ENCODE results near the gene UBAP1. TPM values are rescaled to one million over a fixed set of nuclear protein-coding genes. Genes with fewer than 3 reads are reported as not detected.
A peak's percentile ranks its signal among the peaks of the same experiment; 100 is the strongest.

UBAP1 gene
- total and polyA plus RNA-seq, 5 donors from 2014 or later: 52.9 to 70.7 (median 56.6) TPM

DNA sequence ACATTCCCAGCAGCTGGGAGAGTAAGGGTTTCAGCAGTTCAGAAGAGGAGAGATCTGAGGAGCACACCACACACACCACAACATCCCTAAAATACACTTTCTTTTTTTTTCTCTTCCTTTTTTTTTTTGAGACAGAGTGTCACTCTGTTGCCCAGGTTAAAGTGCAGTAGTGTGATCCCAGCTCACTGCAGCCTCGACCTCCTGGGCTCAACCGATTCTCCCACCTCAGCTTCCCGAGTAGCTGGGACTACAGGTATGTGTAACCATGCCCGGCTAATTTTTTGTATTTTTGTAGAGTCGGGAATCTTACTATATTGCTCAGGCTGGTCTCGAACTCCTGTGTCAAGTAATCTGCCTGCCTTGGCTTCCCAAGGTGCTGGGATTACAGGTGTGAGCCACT lies 9.7 kb upstream of the UBAP1 start:
- Mint-ChIP-seq H3K27ac (no peak overlapping the region), H3K4me1 (peaks cover 2 to 11% (median 8%) of the 10 kb centered on the region in 4 donors), H3K4me3 (no peak overlapping the region), H3K36me3 (no peaks in the 10 kb centered on the region), H3K9me3 (peaks cover 0 to 1% (median 0%) of the 10 kb centered on the region in 7 donors), H3K27me3 (peaks cover 14% of the 10 kb centered on the region)
- ATAC-seq (ENCODE audit: low read depth in 2 of 2) (no peak), DNase-seq (no peak)
- H3K4me1 ChIP-seq (ENCODE audit: control insufficient read depth, insufficient read depth, low read length, poor library complexity, severe bottlenecking): peaks cover 7% of the 10 kb centered on the region
- H3K27me3 ChIP-seq (ENCODE audit: control insufficient read depth, insufficient read depth, low read length): no peaks in the 10 kb centered on the region
- H3K27ac ChIP-seq (ENCODE audit: insufficient read depth, low read length, poor library complexity, severe bottlenecking): no peak overlapping the region
- H3K9me3 ChIP-seq (ENCODE audit: control insufficient read depth in 2 of 2, low read length in 2 of 2): no peaks in the 10 kb centered on the region
- H3K4me3 ChIP-seq (ENCODE audit: low read depth, low read length): no peak overlapping the region
- no peaks in the 10 kb centered on the region for H3K36me3 ChIP-seq (ENCODE audit: control insufficient read depth, insufficient read depth, low read length)

DNA sequence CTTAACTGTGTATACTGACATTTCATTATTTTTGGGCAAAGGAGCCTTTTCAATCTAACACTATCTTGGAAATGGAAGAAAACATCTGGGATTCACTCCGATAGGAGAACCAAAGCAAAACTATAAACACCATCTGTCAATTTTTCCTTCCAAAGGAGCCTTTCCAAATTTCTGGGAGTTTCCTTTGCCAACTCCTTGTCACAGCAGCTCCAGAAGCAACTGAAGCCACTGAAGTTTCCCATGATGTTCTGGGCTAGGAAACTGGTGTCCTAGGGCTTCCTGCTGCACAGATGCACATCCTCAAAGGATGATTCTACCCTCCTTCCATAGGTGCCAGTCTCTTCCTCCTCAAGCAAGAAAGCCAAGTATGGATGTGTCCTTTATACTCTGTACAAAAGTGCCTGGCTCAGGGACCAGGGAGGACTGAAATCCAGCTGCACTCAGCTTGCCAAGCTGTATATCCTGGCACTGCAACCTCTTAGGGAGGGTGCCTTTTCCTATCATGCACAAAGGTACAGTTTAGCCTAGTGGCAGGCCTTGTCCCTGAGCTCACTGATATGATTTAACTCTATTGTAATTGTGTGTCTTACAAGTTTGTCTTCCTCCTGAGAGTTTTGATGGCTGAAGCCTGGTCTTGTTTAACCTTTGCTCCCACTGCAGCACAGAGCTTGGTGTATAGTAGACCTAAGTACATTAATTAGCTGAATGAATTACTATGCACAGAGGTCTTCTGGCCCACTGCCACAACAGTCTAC lies 8.4 kb upstream of the UBAP1 start:
- Histone ChIP-seq H3K36me3 (ENCODE audit: control insufficient read depth, insufficient read depth, low read length) (no peaks in the 10 kb centered on the region), H3K9me3 (ENCODE audit: control insufficient read depth in 2 of 2, low read length in 2 of 2) (no peaks in the 10 kb centered on the region), H3K27me3 (ENCODE audit: control insufficient read depth, insufficient read depth, low read length) (no peaks in the 10 kb centered on the region), H3K4me1 (ENCODE audit: control insufficient read depth, insufficient read depth, low read length, poor library complexity, severe bottlenecking) (peaks cover 7% of the 10 kb centered on the region), H3K4me3 (ENCODE audit: low read depth, low read length) (no peak overlapping the region), H3K27ac (ENCODE audit: insufficient read depth, low read length, poor library complexity, severe bottlenecking) (no peak overlapping the region)
- Mint-ChIP-seq H3K27ac (no peak overlapping the region), H3K27me3 (peaks cover 14% of the 10 kb centered on the region), H3K9me3 (peaks cover 0 to 1% (median 0%) of the 10 kb centered on the region in 7 donors), H3K4me3 (peak overlapping the region in 1 of 4 donors; percentile 54), H3K36me3 (no peaks in the 10 kb centered on the region), H3K4me1 (peaks cover 2 to 11% (median 8%) of the 10 kb centered on the region in 4 donors)
- DNase-seq (no peak), ATAC-seq (ENCODE audit: low read depth in 2 of 2) (no peak)

DNA sequence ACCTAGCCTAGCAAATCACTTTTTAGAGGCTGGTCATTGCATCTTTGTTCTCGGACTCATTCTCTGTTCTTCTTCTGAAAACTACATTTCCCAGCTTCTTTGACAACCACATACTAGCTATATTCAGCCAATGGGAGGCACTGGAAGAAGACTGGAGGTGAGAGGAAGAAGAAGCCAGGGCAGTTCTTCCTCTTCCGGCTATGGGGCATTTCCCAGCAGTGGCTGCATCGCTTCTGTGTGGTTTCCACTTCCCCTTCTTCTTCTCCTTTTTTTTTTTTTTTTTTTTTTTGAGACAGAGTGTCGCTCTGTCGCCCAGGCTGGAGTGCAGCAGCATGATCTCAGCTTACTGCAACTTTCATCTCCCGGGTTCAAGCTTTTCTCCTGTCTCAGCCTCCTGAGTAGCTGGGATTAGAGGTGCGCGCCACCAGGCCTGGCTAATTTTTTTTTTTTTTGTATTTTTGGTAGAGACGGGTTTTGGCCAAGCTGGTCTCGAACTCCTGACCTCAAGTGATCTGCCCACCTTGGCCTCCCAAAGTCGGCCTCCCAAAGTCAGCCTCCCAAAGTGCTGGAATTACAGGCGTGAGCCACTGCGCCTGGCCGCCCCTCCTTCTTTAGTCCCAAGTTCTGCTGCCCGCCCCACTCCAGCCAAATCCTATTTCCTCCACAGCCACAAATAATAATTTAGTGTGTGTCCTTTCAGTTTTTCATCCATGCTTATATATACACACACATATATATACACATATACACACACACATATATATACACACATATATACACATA lies 6.9 kb upstream of the UBAP1 start:
- Mint-ChIP-seq H3K36me3 (no peaks in the 10 kb centered on the region), H3K4me1 (peaks cover 2 to 15% (median 8%) of the 10 kb centered on the region in 4 donors), H3K9me3 (peaks cover 0 to 1% (median 0%) of the 10 kb centered on the region in 7 donors), H3K27me3 (peaks cover 14% of the 10 kb centered on the region), H3K4me3 (peak overlapping the region in 3 of 4 donors; percentile 37 to 81 (median 75)), H3K27ac (peak overlapping the region; percentile 60 to 82 (median 63))
- H3K36me3 ChIP-seq (ENCODE audit: control insufficient read depth, insufficient read depth, low read length): no peaks in the 10 kb centered on the region
- H3K27ac ChIP-seq (ENCODE audit: insufficient read depth, low read length, poor library complexity, severe bottlenecking): no peak overlapping the region
- no peaks in the 10 kb centered on the region for H3K9me3 ChIP-seq (ENCODE audit: control insufficient read depth in 2 of 2, low read length in 2 of 2)
- H3K27me3 ChIP-seq (ENCODE audit: control insufficient read depth, insufficient read depth, low read length): no peaks in the 10 kb centered on the region
- ATAC-seq (ENCODE audit: low read depth in 2 of 2) (peak; percentile 61 to 92), DNase-seq (peak in 2 of 3 donors; percentile 48 to 84)
- H3K4me1 ChIP-seq (ENCODE audit: control insufficient read depth, insufficient read depth, low read length, poor library complexity, severe bottlenecking): peaks cover 7% of the 10 kb centered on the region
- H3K4me3 ChIP-seq (ENCODE audit: low read depth, low read length): peak overlapping the region; percentile 7

DNA sequence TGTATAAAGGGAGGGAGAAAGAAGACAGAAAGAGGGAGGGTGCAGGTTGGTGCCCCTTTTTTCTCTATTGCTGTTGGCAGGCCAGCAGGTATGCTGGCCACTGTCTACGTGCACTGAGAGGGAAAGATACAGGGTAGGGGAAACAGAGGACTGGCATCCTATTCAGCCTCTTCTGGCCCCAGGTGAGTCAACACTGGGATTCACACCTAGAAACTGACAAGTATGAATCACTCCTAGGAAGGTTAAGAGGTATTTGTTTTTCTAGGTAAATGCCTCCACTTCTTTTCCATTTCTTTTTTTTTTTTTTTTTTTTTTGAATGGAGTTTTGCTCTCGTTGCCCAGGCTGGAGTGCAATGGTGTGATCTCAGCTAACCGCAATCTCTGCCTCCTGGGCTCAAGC lies 2.8 kb upstream of the UBAP1 start:
- ATAC-seq (ENCODE audit: low read depth in 2 of 2) (no peak), DNase-seq (no peak)
- Histone ChIP-seq H3K27ac (ENCODE audit: insufficient read depth, low read length, poor library complexity, severe bottlenecking) (no peak overlapping the region), H3K4me3 (ENCODE audit: low read depth, low read length) (no peak overlapping the region), H3K9me3 (ENCODE audit: control insufficient read depth in 2 of 2, low read length in 2 of 2) (no peaks in the 10 kb centered on the region), H3K4me1 (ENCODE audit: control insufficient read depth, insufficient read depth, low read length, poor library complexity, severe bottlenecking) (peaks cover 27% of the 10 kb centered on the region), H3K36me3 (ENCODE audit: control insufficient read depth, insufficient read depth, low read length) (no peaks in the 10 kb centered on the region), H3K27me3 (ENCODE audit: control insufficient read depth, insufficient read depth, low read length) (no peaks in the 10 kb centered on the region)
- Mint-ChIP-seq H3K4me3 (peak overlapping the region in 2 of 4 donors; percentile 49 to 55), H3K36me3 (peaks cover 6% of the 10 kb centered on the region), H3K27ac (no peak overlapping the region), H3K27me3 (peaks cover 10% of the 10 kb centered on the region), H3K9me3 (peaks cover 0 to 1% (median 0%) of the 10 kb centered on the region in 7 donors), H3K4me1 (peaks cover 7 to 38% (median 21%) of the 10 kb centered on the region in 4 donors)

DNA sequence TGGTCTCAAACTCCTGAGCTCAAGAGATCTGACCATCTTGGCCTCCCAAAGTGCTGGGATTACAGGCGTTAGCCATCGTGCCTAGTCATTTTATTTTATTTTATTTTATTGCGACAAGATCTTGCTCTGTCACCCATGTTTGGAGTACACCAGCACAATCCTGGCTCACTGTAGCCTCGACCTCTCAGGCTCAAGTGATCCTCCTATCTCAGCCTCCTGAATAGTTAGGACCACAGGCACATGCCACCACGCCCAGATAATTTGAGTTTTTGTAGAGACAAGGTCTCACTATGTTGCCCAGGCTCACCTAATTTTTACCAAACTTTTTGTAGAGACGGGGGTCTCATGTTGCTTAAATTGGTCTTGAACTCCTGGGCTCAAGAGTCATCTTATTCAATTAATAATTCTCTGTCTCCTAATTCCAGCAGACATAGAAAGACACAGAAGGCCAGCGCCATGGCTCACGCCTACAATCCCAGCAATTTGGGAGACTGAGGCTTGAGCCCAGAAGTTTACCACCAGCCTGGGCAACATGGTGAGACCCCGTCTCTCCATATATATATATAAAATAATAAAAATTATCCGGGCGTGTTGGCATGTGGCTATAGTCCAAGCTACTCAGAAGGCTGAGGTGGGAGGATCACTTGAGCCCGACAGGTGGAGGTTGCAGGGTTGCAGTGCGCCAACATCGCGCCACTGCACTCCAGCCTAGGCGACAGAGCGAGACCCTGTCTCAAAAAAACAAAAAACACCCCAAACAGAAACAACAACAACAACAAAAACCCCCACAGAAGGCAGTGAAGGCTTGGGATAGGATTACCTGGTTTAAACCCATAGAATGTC lies 1.0 kb upstream of the UBAP1 start:
- DNase-seq (no peak), ATAC-seq (ENCODE audit: low read depth in 2 of 2) (no peak)
- no peaks in the 10 kb centered on the region for H3K27me3 ChIP-seq (ENCODE audit: control insufficient read depth, insufficient read depth, low read length)

DNA sequence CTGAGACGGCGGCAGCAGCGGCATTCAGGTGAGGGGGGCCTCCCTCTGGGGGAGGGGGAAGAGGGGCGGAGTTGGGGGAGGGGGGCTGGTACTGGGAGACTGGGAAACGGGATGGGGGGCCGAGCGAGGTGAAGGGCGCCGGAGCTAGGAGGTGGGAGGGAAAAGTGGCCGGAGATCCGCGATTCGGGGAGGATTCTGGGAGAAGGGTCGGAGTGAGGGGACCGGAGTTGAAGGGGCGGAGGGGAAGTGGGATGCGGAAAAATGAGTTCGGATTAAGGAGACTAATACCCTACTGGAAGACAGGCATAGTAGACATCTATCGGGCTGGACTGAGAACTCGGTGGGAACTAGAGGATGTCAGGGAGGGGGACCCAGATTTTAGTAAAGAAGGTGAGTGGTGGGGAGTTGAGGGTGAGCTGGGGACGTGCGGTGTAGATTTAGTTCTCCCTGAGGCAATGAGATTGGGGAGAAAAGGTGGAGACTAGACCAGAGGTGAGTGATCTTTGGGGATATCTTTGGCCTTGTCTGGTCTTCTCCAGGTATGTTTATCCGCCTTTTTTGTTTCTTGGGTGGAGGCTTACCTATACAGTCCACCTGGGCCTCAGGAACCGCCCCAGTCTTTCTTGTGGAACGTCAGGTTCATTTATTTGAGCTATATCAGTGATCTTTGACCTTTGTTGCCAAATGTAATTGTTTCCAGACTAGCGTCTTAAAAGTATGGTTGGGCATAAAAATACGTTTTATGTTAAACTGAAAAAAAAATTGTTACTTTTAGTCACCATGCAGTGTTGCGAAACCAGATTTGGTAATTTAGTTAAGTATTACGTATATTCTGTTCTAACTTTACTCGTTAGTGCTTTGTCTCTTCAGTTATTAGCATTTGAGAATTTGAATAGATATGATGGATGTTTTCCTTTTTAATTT lies 632 bp downstream of the UBAP1 start:
- peak overlapping the region; percentile 96 to 99 (median 98) for H3K4me3 Mint-ChIP-seq
- Histone ChIP-seq H3K36me3 (ENCODE audit: control insufficient read depth, insufficient read depth, low read length) (peaks cover 3% of the 10 kb centered on the region), H3K27ac (ENCODE audit: insufficient read depth, low read length, poor library complexity, severe bottlenecking) (peak overlapping the region; percentile 94), H3K4me3 (ENCODE audit: low read depth, low read length) (peak overlapping the region; percentile 96), H3K4me1 (ENCODE audit: control insufficient read depth, insufficient read depth, low read length, poor library complexity, severe bottlenecking) (peaks cover 20% of the 10 kb centered on the region), H3K27me3 (ENCODE audit: control insufficient read depth, insufficient read depth, low read length) (no peaks in the 10 kb centered on the region), H3K9me3 (ENCODE audit: control insufficient read depth in 2 of 2, low read length in 2 of 2) (no peaks in the 10 kb centered on the region)
- peaks cover 6% of the 10 kb centered on the region for H3K36me3 Mint-ChIP-seq
- ATAC-seq (ENCODE audit: low read depth in 2 of 2) (no peak), DNase-seq (peak in 2 of 3 donors; percentile 24 to 26)
- H3K4me1 Mint-ChIP-seq: peaks cover 5 to 38% (median 19%) of the 10 kb centered on the region in 4 donors
- peak overlapping the region; percentile 99 to 100 (median 100) for H3K27ac Mint-ChIP-seq
- H3K27me3 Mint-ChIP-seq: no peaks in the 10 kb centered on the region
- H3K9me3 Mint-ChIP-seq: no peaks in the 10 kb centered on the region

More for the DNA sequence above, 1.0 kb upstream of the UBAP1 start:
- Mint-ChIP-seq H3K4me1 (peaks cover 5 to 33% (median 16%) of the 10 kb centered on the region in 4 donors), H3K9me3 (no peaks in the 10 kb centered on the region), H3K4me3 (peak overlapping the region; percentile 96 to 99 (median 98)), H3K36me3 (peaks cover 6% of the 10 kb centered on the region), H3K27me3 (peaks cover 5% of the 10 kb centered on the region), H3K27ac (peak overlapping the region; percentile 96 to 100 (median 100))
- Histone ChIP-seq H3K36me3 (ENCODE audit: control insufficient read depth, insufficient read depth, low read length) (no peaks in the 10 kb centered on the region), H3K9me3 (ENCODE audit: control insufficient read depth in 2 of 2, low read length in 2 of 2) (no peaks in the 10 kb centered on the region), H3K4me3 (ENCODE audit: low read depth, low read length) (peak overlapping the region; percentile 96), H3K27ac (ENCODE audit: insufficient read depth, low read length, poor library complexity, severe bottlenecking) (peak overlapping the region; percentile 94), H3K4me1 (ENCODE audit: control insufficient read depth, insufficient read depth, low read length, poor library complexity, severe bottlenecking) (peaks cover 20% of the 10 kb centered on the region)
